RPMI7951 (cell line): ENCODE measurements around the gene RAB37. TPM values are rescaled to one million over a fixed set of nuclear protein-coding genes. Genes with fewer than 3 reads are reported as not detected.

ENCODE experiments used
- total RNA-seq: library from RNA; depleted of rRNA; stranded (reverse); fragments of >200 nt; shearing (Covaris generic); gene quantifications from 2 replicates; pipeline ENCODE4 v1.2.3, GENCODE V29; 2014; rRNA removed

Gene RAB37
- total RNA-seq, 1 experiment from 2014 or later: not detected

Other genes with a start within 250 kb of the RAB37 start
- gene CD300LB, start 205.8 kb upstream of the RAB37 start, total RNA-seq: not detected in 2 replicates
- not detected in 2 replicates for gene CD300C, start 191.1 kb upstream of the RAB37 start, total RNA-seq
- not detected in 2 replicates for gene CD300H, start 169.7 kb upstream of the RAB37 start, total RNA-seq
- gene CD300LD, start 145.0 kb upstream of the RAB37 start, total RNA-seq: not detected in 2 replicates
- not detected in 2 replicates for gene CD300E, start 113.5 kb upstream of the RAB37 start, total RNA-seq
- not detected in 2 replicates for gene CD300LF, start 24.3 kb upstream of the RAB37 start, total RNA-seq
- gene NHERF1, start 11.4 kb downstream of the RAB37 start, total RNA-seq: 15.0 TPM in 2 replicates
- gene NAT9, start 39.1 kb downstream of the RAB37 start, total RNA-seq: 11.4 and 12.1 TPM in 2 replicates
- gene GRIN2C, start 122.6 kb downstream of the RAB37 start, total RNA-seq: not detected in 2 replicates
- 3.4 and 6.1 TPM in 2 replicates for gene FDXR, start 135.7 kb downstream of the RAB37 start, total RNA-seq
- not detected in 2 replicates for gene FADS6, start 156.4 kb downstream of the RAB37 start, total RNA-seq
- not detected in 2 replicates for gene USH1G, start 186.0 kb downstream of the RAB37 start, total RNA-seq
- not detected in 2 replicates for gene OTOP2, start 187.0 kb downstream of the RAB37 start, total RNA-seq
- not detected in 2 replicates for gene OTOP3, start 198.6 kb downstream of the RAB37 start, total RNA-seq
- gene HID1, start 235.5 kb downstream of the RAB37 start, total RNA-seq: 0.10 and 0.60 TPM in 2 replicates